Activated CD4-positive, alpha-beta T cell treated with anti-CD3 and anti-CD28 coated beads for 48 hours (primary cell): Measurements from ENCODE around the gene SLC35G1.
A peak's percentile ranks its signal among the peaks of the same experiment; 100 is the strongest.

Experiments
- DNase-seq: peaks from one replicate; pipeline ENCODE4 v3.0.0-alpha.2; 2020

Gene SLC35G1, protein sequence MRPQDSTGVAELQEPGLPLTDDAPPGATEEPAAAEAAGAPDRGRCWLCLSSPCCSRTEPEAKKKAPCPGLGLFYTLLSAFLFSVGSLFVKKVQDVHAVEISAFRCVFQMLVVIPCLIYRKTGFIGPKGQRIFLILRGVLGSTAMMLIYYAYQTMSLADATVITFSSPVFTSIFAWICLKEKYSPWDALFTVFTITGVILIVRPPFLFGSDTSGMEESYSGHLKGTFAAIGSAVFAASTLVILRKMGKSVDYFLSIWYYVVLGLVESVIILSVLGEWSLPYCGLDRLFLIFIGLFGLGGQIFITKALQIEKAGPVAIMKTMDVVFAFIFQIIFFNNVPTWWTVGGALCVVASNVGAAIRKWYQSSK

DNA sequence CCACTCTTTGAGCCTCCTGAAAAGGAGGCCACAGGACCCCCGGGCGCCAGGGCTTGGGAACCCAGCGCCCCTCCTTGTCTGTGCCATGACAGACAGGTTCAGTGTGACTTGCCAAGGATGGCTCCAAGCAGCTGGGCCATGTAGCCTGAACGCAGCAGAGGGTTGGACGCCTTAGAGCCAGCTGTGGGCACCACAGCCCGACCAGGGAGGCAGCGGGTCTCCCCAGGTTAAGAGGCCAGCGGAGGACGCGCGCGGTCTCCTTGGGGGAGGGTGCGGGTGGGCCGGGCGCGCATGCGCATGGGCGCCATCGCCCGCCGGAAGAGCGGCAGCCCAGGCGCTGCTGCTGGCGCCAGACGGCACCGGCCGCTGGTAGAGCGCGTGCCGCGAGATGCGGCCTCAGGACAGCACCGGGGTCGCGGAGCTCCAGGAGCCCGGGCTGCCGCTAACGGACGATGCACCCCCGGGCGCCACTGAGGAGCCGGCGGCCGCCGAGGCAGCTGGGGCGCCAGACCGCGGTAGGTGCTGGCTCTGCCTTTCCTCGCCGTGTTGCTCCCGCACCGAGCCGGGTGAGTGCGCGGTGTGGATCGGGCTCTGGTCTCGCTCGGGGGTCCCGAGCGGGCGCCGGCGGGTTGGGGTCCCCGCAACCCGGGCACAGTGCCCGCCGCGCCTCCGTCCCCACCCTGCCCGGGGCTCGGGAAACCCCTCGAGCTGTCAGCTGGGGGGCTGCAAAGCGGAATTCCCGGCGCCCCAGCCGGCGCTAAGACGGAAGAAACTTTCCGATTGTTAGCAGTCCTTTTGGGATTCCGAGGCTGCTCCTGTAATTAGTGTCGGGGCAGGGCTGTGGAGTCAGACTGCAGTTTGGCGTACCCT lies at the start of gene SLC35G1:
Gene SLC35G1, plus strand, starts transcription at position 333 of the 870 bp plus-strand sequence. Its CDS starts 56 bp downstream, at position 389.
- DNase-seq: peak; percentile 79

DNA sequence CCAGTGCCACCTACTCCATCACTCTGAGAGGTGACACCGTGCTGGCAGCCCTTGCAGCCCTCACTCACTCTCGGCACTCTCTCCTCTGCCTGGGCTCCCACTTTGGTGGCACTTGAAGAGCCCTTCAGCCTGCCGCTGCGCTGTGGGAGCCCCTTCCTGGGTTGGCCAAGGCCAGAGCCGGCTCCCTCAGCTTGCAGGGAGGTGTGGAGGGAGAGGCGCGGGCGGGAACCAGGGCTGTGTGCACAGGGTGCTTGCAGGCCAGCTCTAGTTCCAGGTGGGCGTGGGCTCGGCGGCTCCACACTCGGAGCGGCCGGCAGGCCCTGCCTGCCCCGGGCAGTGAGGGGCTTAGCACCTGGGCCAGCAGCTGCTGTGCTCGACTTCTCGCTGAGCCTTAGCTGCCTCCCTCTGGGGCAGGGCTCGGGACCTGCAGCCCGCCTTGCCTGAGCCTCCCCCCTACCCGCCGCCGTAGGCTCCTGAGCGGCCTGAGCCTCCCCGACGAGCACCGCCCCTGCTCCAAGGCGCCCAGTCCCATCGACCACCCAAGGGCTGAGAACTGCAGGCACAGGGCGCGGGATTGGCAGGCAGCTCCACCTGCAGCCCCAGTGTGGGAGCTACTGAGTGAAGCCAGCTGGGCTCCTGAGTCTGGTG lies 48.7 kb upstream of the SLC35G1 start:
- DNase-seq: no peak

DNA sequence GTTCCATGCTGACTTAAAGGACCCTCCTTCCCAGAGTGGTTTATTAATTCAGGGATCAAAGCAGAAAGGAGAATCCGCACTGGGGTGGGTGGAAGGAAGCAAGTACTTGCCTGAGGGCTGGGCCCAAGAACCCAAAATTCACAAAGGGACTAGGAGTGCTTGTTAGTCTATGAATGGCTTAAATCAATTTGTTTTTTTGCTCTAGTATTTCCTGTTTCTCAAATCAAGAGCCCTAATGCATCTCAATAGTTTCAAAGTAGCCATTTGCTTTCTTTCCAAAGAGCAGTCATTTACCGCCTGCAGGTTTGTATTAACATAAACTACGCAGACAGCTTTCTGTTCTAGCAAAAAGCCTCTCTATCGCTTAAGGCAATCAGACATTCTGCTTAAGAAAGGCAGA lies 44.2 kb upstream of the SLC35G1 start:
- DNase-seq: no peak

DNA sequence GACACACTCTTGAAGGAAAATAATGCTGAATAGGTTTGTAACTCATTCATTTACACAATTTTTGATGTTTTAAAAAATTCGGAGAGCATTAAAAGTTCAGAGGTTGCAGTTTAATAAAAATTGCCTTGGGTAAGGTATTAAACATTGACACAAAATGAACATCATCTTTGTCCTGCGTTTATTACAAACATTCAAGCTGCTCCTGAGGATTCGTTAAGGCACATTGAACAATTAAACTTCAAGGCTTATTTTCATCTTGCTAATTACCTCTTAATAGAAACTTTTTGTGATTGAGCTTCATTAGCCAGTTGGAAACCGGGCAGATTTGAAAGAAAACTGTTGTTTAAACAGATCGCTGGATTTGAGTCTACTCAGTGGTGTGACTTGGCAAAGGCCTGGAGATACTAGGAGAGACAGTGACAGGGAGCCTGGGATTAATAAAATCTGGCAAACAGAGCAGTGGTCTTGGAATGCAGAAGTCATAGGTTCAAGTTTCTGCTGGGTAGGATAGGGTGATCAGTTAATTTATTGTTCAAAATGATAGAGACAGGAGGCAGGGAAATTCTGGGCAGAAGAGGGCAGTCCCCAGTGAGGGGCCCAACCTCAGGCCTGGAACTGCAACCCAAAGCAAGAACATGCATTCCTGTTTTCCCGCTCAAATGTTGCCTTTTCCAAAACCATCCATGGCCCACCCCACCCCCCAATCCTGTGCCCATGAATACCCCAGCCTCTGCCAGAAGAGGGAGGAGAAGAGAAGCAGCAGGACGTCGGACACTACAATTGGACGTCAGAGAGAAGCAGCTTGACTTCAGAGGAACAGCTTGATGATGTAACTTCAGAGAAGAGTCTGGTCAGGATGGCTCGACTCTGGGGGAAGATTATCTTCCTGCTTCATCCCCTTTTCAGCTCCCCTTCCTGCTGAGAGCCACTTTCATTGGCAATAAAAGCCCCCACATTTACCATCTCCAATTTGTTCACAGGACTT lies 43.5 kb upstream of the SLC35G1 start:
- no peak for DNase-seq

DNA sequence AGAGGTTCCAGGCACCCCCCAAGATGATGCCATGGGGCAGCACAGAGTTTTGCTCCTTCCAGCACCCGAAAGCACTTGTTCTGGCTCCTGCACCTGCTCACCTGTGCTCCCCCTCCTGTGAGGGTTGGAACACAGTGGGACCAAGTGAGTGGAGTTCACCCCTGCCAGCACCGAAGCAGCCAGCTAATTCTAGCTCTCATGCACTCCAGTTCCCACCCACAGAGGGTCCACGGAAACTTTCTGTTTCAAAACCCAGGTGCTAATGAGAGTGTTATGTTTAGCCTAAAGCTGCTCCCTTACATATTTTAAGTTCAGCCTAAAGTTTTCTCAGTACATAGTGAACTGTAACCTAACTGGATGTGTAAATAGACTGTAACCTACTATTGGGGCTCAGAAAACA lies 42.6 kb upstream of the SLC35G1 start:
- no peak for DNase-seq

DNA sequence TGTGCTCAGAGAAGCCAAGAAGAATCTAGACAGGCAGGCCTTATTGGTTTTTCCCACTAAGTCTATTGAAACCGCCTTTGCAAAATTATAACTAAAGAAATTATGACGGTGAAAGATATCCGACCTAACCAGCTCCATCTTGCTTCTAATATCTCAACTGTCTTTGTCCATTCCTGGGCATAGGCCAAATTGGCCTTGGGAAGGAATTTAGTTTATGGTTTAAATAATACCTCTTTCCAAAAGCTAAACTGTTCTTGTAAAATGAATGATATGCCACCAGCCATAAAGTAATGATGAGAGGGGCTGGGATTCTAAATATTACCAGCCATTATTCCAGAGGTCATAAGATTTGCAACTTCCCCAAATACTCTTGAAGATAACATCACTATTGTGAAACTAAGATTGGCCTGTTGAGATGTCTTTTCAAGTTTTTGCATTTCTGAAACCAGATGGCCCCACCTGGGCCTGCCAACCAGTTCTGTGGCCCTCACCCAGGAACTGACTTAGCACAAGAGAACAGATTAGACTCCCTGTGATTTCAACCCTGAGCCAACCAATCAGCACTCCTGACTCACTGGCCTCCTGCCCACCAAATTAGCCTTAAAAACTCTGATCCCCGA lies 41.2 kb upstream of the SLC35G1 start:
- DNase-seq: no peak

DNA sequence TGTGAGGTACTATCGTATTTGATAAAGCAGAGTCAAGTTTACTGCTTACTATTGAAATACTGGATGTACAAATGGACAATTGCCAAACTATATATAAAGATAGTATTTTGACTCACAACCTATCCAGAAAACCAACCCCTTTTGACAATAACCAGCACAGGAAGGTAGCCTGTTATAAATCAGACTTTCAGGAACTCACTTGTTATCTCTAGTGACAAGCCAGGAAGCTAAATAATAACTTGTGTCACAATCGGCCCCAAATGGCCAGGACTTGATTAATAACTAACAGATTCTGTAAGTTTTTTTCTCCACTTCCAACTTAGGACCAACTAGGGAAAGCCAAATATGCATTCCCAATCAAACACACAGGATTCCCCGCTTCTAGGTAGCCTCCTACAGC lies 38.8 kb upstream of the SLC35G1 start:
- no peak for DNase-seq

DNA sequence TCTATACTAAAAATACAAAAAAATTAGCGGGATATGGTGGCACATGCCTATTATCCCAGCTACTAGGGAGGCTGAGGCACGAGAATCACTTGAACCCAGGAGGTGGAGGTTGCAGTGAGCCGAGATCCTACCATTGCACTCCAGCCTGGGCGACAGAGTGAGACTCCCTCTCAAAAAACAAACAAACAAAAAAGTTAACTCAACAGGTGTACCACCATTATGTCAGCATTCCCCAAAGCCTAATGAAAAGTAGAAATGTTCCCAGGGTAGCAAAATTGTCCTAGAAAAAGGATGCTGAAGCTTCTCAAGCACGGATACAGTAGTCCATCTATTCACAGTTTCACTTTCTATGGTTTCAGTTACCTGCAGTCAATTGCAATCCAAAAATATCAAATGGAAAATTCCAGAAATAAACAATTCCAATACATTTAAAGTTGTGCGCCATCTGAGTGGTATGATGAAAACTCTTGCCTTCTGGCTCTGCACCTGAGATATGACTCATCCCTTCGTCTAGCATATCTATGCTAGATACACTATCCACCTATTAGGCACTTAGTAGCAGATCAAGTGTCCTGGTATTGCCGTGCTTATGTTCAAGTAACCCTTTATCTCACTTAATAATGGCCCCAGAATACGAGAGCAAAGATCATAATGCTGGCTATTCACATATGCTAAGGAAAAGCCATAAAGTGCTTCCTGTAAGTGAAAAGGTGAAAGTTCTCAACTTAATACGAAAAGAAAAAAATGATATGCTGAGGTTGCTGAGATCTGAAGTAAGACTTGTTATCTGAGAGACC lies 37.2 kb upstream of the SLC35G1 start:
- DNase-seq: no peak

DNA sequence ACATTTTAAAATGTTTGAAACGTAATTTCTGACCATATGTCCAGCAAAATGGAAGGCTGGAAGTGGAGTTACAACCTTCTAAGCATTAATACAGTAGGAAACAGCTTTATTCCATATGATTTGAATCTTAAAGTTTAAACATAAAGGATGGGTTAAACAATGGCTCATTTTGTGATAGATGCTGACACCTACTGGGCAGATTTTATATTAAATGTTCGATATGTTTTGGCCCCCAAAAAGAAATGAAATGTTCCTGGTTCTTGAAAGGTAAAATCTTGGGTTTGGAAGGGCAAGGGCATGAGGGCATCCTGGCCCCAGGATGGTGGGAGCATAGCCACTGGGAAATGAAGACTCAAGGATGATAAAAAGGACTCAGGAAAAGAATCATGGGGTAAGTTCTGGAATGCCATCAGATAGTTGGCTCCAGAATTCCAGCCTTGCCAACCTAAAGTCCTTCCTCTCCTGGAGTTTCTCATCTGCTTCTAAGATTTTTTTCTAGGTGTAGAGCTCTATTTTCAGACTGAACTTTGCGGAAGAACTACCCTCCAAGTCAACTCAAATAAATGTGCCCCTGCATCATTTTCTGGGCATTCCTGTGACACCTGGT lies 34.6 kb upstream of the SLC35G1 start:
- no peak for DNase-seq

DNA sequence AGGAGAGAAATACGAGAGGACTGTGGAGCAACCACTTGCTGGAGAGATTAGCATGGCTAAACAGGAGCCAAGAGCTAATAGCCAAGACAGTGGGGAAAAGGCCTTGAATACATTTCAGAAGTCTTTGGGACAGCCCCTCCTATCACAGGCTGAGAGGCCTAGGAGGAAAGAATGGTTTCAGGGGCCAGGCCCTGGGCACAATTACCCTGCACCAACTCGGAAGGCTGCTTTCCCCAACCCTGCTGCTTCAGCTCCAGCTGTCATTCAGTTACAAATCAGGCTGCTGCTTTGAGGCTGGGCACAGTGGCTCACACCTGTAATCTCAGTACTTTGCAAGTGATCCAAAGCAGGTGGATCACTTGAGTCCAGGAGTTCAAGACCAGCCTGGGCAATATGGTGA lies 32.0 kb upstream of the SLC35G1 start:
- no peak for DNase-seq

DNA sequence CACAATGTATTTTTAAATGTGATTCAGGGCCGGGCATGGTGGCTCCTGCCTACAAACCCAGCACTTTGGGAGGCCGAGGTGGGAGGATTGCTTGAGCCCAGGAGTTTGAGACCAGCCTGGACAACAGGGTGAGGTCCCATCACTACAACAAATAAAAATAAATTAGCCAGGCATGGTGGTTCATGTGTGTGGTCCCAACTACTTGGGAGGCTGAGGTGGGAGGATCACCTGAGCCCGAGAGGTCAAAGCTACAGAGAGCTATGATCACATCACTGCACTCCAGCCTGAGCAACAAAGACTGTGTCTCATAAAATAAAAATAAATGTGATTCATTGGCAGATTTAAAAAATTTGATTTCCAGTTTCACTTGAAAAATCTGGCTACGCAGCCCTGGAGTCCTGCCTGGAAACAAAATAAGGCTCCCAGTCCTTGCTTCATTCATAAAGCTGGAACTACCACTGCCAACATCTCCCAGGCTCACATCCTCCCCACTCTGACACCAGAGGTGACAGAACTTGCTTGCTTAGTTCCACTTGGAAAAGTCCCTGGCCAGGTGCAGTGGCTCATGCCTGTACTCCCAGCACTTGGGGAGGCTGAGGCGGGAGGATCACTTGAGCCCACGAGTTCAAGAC lies 27.9 kb upstream of the SLC35G1 start:
- no peak for DNase-seq

DNA sequence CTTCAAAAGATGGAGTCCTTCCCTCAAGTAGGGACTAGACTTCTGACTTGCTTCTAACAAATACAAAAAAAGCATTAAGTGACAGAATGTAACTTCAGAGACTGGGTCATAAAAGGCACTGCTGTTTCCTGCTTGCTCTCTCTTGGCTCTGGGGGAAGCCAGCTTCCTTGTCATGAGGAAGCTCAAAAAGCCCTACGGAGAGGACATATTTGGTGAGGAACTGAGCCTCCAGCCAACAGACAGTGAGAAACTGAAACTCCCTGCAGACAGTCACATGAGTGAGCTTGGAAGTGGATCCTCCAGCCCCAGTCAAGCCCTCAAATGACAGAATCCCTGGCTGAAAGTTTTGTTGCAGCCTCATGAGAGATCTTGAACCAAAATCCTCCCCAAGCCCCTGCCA lies 26.3 kb upstream of the SLC35G1 start:
- no peak for DNase-seq

DNA sequence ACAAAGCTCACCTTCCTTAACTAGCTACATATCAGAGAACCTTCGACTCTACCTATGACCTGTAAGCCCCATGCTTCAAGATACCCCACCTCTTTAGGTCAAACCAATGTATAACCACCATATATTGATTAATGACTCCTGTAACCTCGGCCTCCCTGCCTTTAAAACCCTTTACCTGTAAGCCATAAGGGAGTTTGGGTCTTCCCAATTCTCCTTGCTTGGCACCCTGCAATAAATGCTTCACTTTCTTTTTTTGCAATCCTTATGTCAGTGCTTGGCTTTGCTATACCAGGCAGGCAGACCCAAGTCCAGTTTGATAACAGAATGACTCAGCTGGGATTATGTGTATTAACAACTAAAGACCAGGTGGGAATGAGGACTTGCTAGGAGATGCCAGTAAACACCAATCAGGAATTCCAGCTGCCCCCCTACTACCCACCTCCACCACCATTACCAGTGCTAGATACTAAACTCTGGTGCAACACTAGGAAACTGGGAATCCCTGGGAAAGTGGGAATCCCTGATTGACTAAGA lies 22.0 kb upstream of the SLC35G1 start:
- no peak for DNase-seq

DNA sequence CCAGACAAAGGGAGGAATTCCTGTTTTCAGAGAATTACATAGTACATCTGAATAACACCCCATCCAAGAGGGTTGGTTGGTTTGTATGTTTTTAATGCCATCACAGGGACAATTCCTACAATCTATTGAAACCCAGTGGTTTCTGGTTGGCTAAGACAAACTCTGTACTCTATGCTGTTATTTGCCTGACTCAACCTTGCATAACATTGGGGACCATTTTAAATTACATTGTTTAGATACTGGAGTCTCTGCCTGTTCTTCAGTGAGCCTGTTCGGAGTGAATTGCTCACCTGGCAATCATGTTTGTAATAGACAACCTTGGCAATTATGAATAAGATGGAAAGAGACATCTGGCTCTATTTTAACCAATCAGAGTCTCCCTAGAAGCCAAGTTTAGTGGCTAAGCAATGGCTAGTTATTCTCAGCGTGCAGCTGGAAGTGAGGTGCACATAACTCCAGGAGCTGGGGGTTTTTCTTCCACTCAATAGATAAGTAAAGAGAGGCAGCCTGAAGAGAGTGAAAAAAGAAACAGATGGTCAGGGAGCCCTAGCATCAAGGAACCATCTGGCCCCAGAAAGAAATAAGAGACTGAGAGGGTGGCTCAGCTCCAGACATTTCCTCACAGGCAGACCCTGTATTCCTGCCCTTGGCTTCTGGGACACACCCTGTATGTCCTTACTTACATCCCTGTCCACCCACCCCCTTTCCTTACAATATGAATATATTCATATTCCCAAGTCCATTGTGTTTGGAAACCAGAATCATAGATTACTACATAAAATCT lies 21.2 kb upstream of the SLC35G1 start:
- no peak for DNase-seq

DNA sequence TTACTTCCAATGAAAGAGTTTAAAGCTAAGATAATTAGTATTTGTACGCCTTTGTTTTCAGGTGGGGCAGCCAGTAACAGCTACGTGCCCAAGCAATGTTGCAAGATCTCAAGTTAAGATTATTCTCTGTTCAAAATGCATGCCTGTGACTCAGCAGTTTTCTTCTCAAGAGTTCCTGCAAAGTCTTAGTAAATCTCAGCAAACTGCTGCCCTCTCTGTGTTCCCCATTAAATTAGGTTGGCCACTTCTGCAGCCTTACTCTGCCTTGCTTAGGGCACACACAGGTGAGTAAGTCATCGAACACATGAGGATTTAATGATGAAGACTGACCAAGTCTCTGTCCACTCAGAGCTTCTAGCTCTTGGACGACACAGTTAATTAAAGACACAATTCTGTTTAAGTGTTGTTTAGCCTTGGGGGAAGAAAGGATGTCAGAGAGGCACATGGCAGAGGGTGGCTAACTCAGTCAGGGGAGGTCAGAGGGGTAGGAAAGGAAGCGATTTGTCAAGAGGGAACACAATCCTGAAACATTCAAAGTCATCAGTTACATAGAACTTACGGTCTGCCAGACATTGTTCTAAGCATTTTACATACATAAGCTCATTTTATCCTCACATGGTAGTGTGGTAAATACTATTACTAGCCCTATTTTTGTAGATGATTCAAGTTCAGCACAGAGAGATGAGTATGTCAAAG lies 20.2 kb upstream of the SLC35G1 start:
- no peak for DNase-seq

DNA sequence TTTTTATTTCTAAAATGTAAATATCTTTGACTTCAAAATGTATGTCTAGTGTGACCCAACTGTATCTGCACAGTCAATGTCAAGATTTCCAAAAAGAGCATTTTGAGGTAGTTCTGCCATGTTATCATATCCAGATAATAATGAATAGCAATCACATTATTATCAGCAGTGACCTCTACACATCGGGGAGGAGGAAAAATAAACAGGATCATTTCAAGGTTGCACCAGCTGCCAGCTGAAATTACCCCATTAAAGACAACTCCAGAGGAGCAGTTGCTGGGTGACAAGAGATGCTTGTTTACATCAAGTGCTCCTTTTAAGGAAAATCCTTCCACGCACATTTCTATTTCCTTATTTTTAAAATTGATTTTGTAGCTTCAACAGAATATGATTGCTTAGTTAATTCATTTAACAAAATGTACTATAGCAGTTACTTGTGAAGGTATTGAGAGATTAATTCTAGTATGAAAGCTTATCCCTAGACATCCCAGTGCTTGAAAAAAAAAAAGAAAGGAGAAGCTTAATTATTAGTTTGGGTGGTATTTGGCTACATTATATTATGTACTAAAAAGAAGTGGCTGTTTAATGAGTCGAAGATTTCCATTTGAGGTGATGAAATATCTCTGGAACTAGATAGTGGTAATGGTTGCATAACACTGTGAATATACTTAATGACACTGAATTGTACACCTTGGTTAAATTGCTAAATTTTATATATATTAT lies 19.3 kb upstream of the SLC35G1 start:
- no peak for DNase-seq

DNA sequence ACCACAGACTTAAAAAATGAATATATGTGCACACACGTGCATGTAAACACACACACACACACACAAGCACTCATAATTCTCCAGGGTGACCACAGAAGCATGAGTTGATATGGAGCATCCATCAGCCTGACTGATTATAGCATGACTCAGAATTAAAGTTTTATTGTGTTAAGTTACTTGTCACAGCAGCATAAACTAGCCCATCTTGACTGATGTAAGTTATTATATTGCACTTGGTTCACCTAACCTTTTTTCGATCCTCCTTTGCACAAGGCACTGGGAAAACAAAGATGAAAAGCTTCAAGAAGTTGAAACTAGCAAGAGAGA lies 18.8 kb upstream of the SLC35G1 start:
- no peak for DNase-seq

DNA sequence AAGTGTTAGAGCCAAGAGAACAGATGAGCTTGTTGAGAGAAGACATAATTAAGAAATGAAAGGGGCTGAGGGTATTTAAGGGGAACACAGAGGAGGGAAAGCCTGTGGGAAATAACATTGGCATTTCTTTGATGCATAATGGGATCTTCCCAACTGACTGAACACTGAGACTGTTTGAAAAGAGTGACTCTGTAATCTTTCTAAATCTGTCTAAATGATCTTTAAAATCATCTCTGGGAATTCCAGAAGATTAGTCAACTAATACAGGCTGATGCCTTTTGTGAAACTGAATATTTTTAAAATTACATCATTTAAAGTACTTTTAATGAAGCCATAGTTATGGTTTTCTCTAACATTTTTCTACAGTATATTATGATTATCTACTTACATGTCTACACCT lies 17.4 kb upstream of the SLC35G1 start:
- no peak for DNase-seq
